Neural progenitor cell (in vitro differentiated cells): ENCODE results near the gene RBMS1. TPM values are rescaled to one million over a fixed set of nuclear protein-coding genes. Genes with fewer than 3 reads are reported as not detected.

Source experiments
- DNase-seq: peaks from one replicate; pipeline ENCODE4 v3.0.0-alpha.2; 2016; ENCODE audit warnings: low spot score
- H2AFZ ChIP-seq: fragments of 200-600 bp; sonication (generic); replicated peaks from 2 replicates; pipeline ENCODE4 v1.6.1; 2016; ENCODE audit warnings: antibody characterized with exemption
- H3F3A ChIP-seq: fragments of 200-600 bp; sonication (generic); 2 replicates; pipeline ENCODE4 v1.6.1; 2016; ENCODE audit warnings: antibody characterized with exemption, low read depth
- H3K27ac ChIP-seq: fragments of 200-600 bp; sonication (generic); 2 replicates; pipeline ENCODE4 v1.5.1; 2016; ENCODE audit warnings: mild to moderate bottlenecking
- H3K27me3 ChIP-seq: fragments of 200-600 bp; sonication (generic); 2 replicates; pipeline ENCODE4 v1.6.1; 2016; ENCODE audit warnings: mild to moderate bottlenecking, moderate library complexity
- H3K36me3 ChIP-seq: fragments of 200-600 bp; sonication (generic); 2 replicates; pipeline ENCODE4 v1.5.1; 2016
- H3K4me1 ChIP-seq: fragments of 200-600 bp; sonication (generic); 2 replicates; pipeline ENCODE4 v1.6.1; 2016; ENCODE audit warnings: mixed run types
- H3K4me2 ChIP-seq: fragments of 200-600 bp; sonication (generic); 2 replicates; pipeline ENCODE4 v1.6.1; 2016
- H3K4me3 ChIP-seq: fragments of 200-600 bp; sonication (generic); 2 replicates; pipeline ENCODE4 v1.5.1; 2016
- H3K79me2 ChIP-seq: fragments of 200-600 bp; sonication (generic); 2 replicates; pipeline ENCODE4 v1.6.1; 2016; ENCODE audit warnings: low read depth
- H3K9ac ChIP-seq: fragments of 200-600 bp; sonication (generic); 2 replicates; pipeline ENCODE4 v1.6.1; 2016
- H3K9me3 ChIP-seq: fragments of 200-600 bp; sonication (generic); 2 replicates; pipeline ENCODE4 v1.5.1; 2016; ENCODE audit warnings: low read depth
- H4K20me1 ChIP-seq: fragments of 200-600 bp; sonication (generic); 2 replicates; pipeline ENCODE4 v1.6.1; 2016; ENCODE audit warnings: low read depth
- H3K27ac Mint-ChIP-seq: 3 replicates; pipeline ENCODE4 v1.8.0; 2021; ENCODE audit warnings: mixed read lengths
- H3K27me3 Mint-ChIP-seq: 2 replicates; pipeline ENCODE4 v1.8.0; 2022; ENCODE audit warnings: low read depth, mild to moderate bottlenecking, inconsistent platforms, moderate library complexity, mixed read lengths; ENCODE audit not compliant: insufficient read depth
- H3K36me3 Mint-ChIP-seq: 3 replicates; pipeline ENCODE4 v1.8.0; 2021; ENCODE audit warnings: mixed read lengths
- H3K4me1 Mint-ChIP-seq: 3 replicates; pipeline ENCODE4 v1.8.0; 2021; ENCODE audit warnings: mixed read lengths
- H3K4me3 Mint-ChIP-seq: 3 replicates; pipeline ENCODE4 v1.8.0; 2021; ENCODE audit warnings: mild to moderate bottlenecking, moderate library complexity, mixed read lengths
- H3K9me3 Mint-ChIP-seq: 3 replicates; pipeline ENCODE4 v1.8.0; 2020; ENCODE audit warnings: mixed read lengths
- EZH2 ChIP-seq: fragments of 200-600 bp; sonication (generic); IDR thresholded peaks from 2 replicates; pipeline ENCODE4 v1.6.1; 2017; ENCODE audit warnings: antibody characterized with exemption, mild to moderate bottlenecking, moderate library complexity
- EZH2phosphoT487 ChIP-seq: fragments of 200-600 bp; sonication (generic); IDR thresholded peaks from 2 replicates; pipeline ENCODE4 v1.6.1; 2017; ENCODE audit warnings: antibody characterized with exemption
- total RNA-seq: library from RNA; depleted of rRNA; stranded (reverse); fragments of >200 nt; gene quantifications from 2 replicates; pipeline ENCODE4 v1.2.3, GENCODE V29; 2015; ENCODE audit warnings: low replicate concordance
- TF ChIP-seq, protein P1 (sequence below): fragments of 200-600 bp; sonication (generic); IDR thresholded peaks from 2 replicates; pipeline ENCODE4 v1.5.1; 2017; ENCODE audit warnings: antibody characterized with exemption, mild to moderate bottlenecking

RBMS1 gene
- total RNA-seq, 1 donor from 2014 or later = 101 TPM

DNA sequence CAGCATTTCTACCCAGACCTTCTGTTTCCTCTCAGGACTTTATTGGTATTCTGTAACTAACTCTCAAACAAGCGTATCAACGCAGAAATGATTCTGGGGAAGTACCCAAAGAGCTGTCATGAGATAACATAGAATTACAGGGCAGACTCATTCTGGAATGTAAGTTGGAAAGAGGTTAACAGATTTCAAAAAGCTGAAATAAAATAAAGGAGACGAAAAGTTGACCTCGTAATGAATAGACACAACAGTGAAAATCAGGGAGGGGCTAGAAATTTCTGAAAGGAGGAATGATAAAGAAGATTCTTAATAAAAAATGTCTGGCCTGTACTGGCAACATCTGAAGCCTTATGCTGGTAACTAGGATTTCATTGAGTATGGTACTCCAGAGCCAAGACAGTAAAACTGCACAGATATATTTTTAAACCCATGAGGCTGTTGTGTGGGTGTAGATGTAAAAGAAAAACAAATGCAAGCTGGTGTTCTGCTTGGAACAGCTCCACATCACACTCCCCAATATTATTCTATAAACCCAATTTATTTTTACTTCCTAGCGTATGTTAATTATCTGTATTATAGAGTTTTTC, 23.9 kb downstream of the RBMS1 start:
- H3K9ac ChIP-seq = no peak overlapping the region
- H3K36me3 ChIP-seq = no peaks in the 10 kb centered on the region
- H3K27ac ChIP-seq = no peak overlapping the region
- H3K4me3 ChIP-seq = no peak overlapping the region
- no peak overlapping the region for H2AFZ ChIP-seq
- H3K9me3 ChIP-seq = no peaks in the 10 kb centered on the region
- no peak for DNase-seq
- Mint-ChIP-seq H3K9me3 (no peaks in the 10 kb centered on the region), H3K4me3 (no peak overlapping the region), H3K27me3 (no peaks in the 10 kb centered on the region), H3K4me1 (peaks cover 14% of the 10 kb centered on the region), H3K36me3 (no peaks in the 10 kb centered on the region), H3K27ac (no peak overlapping the region)
- no peaks in the 10 kb centered on the region for H3K27me3 ChIP-seq
- peaks cover 52% of the 10 kb centered on the region for H3K79me2 ChIP-seq
- no peaks in the 10 kb centered on the region for H3F3A ChIP-seq
- H3K4me2 ChIP-seq = no peak overlapping the region
- peaks cover 17% of the 10 kb centered on the region for H3K4me1 ChIP-seq
- TF ChIP-seq EZH2phosphoT487 = no peak
- no peak for TF ChIP-seq EZH2
- TF ChIP-seq, protein P1, sequence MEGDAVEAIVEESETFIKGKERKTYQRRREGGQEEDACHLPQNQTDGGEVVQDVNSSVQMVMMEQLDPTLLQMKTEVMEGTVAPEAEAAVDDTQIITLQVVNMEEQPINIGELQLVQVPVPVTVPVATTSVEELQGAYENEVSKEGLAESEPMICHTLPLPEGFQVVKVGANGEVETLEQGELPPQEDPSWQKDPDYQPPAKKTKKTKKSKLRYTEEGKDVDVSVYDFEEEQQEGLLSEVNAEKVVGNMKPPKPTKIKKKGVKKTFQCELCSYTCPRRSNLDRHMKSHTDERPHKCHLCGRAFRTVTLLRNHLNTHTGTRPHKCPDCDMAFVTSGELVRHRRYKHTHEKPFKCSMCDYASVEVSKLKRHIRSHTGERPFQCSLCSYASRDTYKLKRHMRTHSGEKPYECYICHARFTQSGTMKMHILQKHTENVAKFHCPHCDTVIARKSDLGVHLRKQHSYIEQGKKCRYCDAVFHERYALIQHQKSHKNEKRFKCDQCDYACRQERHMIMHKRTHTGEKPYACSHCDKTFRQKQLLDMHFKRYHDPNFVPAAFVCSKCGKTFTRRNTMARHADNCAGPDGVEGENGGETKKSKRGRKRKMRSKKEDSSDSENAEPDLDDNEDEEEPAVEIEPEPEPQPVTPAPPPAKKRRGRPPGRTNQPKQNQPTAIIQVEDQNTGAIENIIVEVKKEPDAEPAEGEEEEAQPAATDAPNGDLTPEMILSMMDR = no peak
- no peaks in the 10 kb centered on the region for H4K20me1 ChIP-seq

DNA sequence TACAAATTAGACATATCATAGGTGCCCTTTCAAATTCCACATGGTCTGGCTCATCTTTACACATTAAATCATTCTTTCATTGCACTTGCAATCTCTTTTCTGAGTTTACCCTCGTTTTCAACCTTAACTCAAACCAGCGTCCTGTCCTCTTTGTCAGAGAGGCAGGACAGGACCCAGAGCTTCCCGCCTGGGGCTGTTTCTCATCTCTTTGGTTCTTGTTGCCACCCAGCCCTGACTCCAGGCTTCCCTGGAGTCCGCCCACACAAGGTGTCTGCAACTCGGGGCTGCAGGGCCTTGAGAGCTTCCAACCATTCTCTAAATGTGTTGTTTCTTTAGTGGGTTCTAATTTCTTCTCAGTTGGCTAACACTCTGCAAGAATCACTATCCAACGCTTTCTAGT, 24.4 kb downstream of the RBMS1 start:
- no peaks in the 10 kb centered on the region for H4K20me1 ChIP-seq
- no peaks in the 10 kb centered on the region for H3K36me3 ChIP-seq
- H3K9me3 ChIP-seq = no peaks in the 10 kb centered on the region
- peaks cover 9% of the 10 kb centered on the region for H3K4me1 Mint-ChIP-seq
- TF ChIP-seq, protein P1 = no peak
- TF ChIP-seq EZH2phosphoT487 (no peak), EZH2 (no peak)
- H3K36me3 Mint-ChIP-seq = no peaks in the 10 kb centered on the region
- no peak overlapping the region for H3K4me3 ChIP-seq
- H3F3A ChIP-seq = no peaks in the 10 kb centered on the region
- no peak overlapping the region for H2AFZ ChIP-seq
- peaks cover 56% of the 10 kb centered on the region for H3K79me2 ChIP-seq
- H3K9ac ChIP-seq = no peak overlapping the region
- DNase-seq = no peak
- H3K27ac Mint-ChIP-seq = no peak overlapping the region
- peaks cover 12% of the 10 kb centered on the region for H3K4me1 ChIP-seq
- no peaks in the 10 kb centered on the region for H3K27me3 ChIP-seq
- no peaks in the 10 kb centered on the region for H3K27me3 Mint-ChIP-seq
- H3K4me3 Mint-ChIP-seq = no peak overlapping the region
- H3K9me3 Mint-ChIP-seq = no peaks in the 10 kb centered on the region
- no peak overlapping the region for H3K4me2 ChIP-seq
- no peak overlapping the region for H3K27ac ChIP-seq

DNA sequence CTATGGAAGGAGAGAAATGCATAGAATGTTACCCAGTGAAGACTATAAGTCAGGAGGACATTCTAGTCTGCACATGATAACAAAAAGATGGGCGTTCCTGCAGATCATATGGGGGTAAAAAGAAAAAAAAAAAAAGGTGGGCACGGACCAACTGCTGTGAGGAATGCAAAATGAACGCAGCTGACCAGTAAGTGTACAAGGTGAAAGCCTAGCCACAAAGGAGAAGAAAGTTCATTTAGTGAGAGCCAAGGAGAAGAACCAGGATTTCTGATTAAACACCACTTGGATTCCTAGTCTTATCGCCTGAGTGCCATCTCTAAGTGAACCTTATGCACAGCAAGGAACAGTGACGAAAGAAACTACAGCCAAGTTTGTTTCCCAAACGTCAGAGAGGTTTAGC, 26.5 kb downstream of the RBMS1 start:
- TF ChIP-seq, protein P1 = no peak
- TF ChIP-seq EZH2phosphoT487 (no peak), EZH2 (no peak)
- Histone ChIP-seq H3K4me1 (no peaks in the 10 kb centered on the region), H3K4me3 (no peak overlapping the region), H3K79me2 (peaks cover 50% of the 10 kb centered on the region), H3K36me3 (no peaks in the 10 kb centered on the region), H3K4me2 (no peak overlapping the region), H3K9ac (no peak overlapping the region), H3F3A (no peaks in the 10 kb centered on the region), H4K20me1 (no peaks in the 10 kb centered on the region), H3K27me3 (no peaks in the 10 kb centered on the region), H2AFZ (no peak overlapping the region), H3K27ac (no peak overlapping the region), H3K9me3 (no peaks in the 10 kb centered on the region)
- Mint-ChIP-seq H3K27me3 (no peaks in the 10 kb centered on the region), H3K36me3 (peaks cover 4% of the 10 kb centered on the region), H3K27ac (no peak overlapping the region), H3K9me3 (no peaks in the 10 kb centered on the region), H3K4me1 (no peaks in the 10 kb centered on the region), H3K4me3 (no peak overlapping the region)
- DNase-seq = no peak
